HepG2 (cell line): ENCODE measurements around the gene FGFR3. TPM values are rescaled to one million over a fixed set of nuclear protein-coding genes. Genes with fewer than 3 reads are reported as not detected.
A peak's percentile ranks its signal among the peaks of the same experiment; 100 is the strongest.

Experiments
- CEBPG ChIP-seq: IDR thresholded peaks from 2 replicates; pipeline ENCODE4 v1.6.1; 2016
- GATAD1 ChIP-seq: IDR thresholded peaks from 2 replicates; pipeline ENCODE4 v1.6.1; 2016; ENCODE audit warnings: missing genetic modification reagents, missing compliant biosample characterization
- PAX8 ChIP-seq: sonication (generic); formaldehyde crosslinking; IDR thresholded peaks from 2 replicates; pipeline ENCODE4 v1.8.0; 2022; ENCODE audit warnings: mild to moderate bottlenecking, missing genetic modification reagents, borderline replicate concordance
- RERE ChIP-seq: IDR thresholded peaks from 2 replicates; pipeline ENCODE4 v1.6.1; 2016; ENCODE audit warnings: low read depth, missing genetic modification reagents, missing compliant biosample characterization
- ZBED4 ChIP-seq: sonication (generic); formaldehyde crosslinking; IDR thresholded peaks from 2 replicates; pipeline ENCODE4 v1.4.0; 2020; ENCODE audit warnings: missing genetic modification reagents, borderline replicate concordance
- ZNF276 ChIP-seq: sonication (generic); formaldehyde crosslinking; IDR thresholded peaks from 2 replicates; pipeline ENCODE4 v1.4.0; 2020; ENCODE audit warnings: mild to moderate bottlenecking, low read depth, missing genetic modification reagents
- ZNF30 ChIP-seq: sonication (generic); formaldehyde crosslinking; IDR thresholded peaks from 2 replicates; pipeline ENCODE4 v1.5.0; 2020; ENCODE audit warnings: mild to moderate bottlenecking, missing genetic modification reagents
- polyA plus RNA-seq, 8 experiments: library from polyadenylated mRNA; depleted of rRNA in 3 of 8; stranded (reverse) in 7 of 8; unstranded in 1 of 8; fragments of >200 nt; fragmentation: Illumina TruSeq in 4 of 8; extraction: Trizol in 4 of 8; gene quantifications; 2 replicates each; pipeline versions ENCODE4 v1.2.1 to v1.2.3, GENCODE V29; 2011 to 2016; ENCODE audit warnings: low read depth in 4 of 8, missing spikeins in 1 of 8, mixed read lengths in 1 of 8; ENCODE audit not compliant: insufficient read depth in 1 of 8
- total RNA-seq, 5 experiments: library from RNA; depleted of rRNA; stranded (reverse); fragments of >200 nt; fragmentation: Illumina TruSeq; extraction: Trizol; gene quantifications; 2 replicates each; pipeline ENCODE4 v1.2.3, GENCODE V29; 2016; ENCODE audit warnings: low read depth in 1 of 5
- TF ChIP-seq, protein P1 (sequence below), 2 experiments: sonication (generic) in 1 of 2; formaldehyde crosslinking in 1 of 2; IDR thresholded peaks; 2 replicates each; pipeline versions ENCODE4 v1.6.1 to v1.9.0; 2014 to 2022; ENCODE audit warnings: antibody characterized with exemption in 1 of 2, borderline replicate concordance in 1 of 2, inconsistent platforms in 1 of 2, low read depth in 1 of 2, missing genetic modification reagents in 1 of 2

Gene FGFR3
- total and polyA plus RNA-seq, 2 of the 13 experiments (the other 11 are each of a cell fraction or from before 2014, with no cell fraction given): 103 to 109 TPM

DNA sequence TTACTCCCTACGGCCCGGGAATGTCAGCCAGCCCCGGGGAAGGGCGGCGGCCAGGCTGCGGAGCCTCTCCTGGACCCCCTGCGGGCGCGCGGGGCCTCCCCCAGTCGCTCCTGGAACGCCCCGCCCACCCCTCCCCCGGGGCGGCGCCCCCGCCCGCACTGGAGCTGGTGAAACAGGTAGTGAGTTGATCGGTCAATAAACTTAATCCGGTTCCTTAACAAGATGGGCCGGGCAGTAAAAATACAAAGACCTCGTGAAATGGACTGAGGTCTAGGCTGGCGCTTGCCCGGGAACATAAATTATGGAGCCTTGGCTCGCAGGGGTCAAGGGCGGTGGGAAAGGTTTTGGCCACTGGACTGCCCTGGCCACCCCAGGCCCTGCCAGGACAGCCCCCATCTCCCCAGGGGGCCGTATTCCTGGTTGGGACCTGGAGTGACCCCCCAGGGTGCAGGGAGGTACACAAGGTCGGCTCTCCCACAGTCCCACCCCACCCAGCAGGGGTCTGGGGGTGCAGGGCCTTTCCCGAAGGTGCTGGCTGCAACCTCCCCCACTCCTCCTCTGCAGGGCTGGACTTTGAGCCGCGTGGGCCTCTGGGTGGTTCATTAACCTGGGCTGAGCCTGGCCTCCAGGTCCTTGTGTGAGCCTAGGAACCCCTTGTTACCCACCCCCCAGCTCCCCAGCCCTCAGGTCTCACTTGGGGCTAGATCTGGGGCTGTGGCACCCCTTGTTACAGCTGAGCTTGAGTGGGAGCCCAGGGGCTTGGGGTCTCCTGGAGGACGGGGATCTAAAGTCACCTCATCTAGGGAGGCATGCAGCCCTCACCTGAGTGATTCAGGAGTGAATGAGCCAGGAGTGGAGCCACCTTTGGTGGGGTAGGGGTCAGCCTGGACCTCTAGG is 2.5 kb downstream of the FGFR3 start (continued):
- TF ChIP-seq, protein P1, sequence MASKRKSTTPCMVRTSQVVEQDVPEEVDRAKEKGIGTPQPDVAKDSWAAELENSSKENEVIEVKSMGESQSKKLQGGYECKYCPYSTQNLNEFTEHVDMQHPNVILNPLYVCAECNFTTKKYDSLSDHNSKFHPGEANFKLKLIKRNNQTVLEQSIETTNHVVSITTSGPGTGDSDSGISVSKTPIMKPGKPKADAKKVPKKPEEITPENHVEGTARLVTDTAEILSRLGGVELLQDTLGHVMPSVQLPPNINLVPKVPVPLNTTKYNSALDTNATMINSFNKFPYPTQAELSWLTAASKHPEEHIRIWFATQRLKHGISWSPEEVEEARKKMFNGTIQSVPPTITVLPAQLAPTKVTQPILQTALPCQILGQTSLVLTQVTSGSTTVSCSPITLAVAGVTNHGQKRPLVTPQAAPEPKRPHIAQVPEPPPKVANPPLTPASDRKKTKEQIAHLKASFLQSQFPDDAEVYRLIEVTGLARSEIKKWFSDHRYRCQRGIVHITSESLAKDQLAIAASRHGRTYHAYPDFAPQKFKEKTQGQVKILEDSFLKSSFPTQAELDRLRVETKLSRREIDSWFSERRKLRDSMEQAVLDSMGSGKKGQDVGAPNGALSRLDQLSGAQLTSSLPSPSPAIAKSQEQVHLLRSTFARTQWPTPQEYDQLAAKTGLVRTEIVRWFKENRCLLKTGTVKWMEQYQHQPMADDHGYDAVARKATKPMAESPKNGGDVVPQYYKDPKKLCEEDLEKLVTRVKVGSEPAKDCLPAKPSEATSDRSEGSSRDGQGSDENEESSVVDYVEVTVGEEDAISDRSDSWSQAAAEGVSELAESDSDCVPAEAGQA (IDR thresholded peaks at IDR 0.05; ENCODE audit: low read depth): no peak
- TF ChIP-seq, protein P1 (CRISPR knock-in tag; IDR thresholded peaks at IDR 0.05; ENCODE audit: borderline replicate concordance): peak; percentile 61; the same call in 1 of the 2 replicates
- peak; percentile 33; the same call in 1 of the 2 replicates for TF ChIP-seq CEBPG (CRISPR knock-in tag)
- TF ChIP-seq RERE (CRISPR knock-in tag): peak; percentile 49; the same call in 1 of the 2 replicates
- 0 out of 2 replicates have a peak, but pooled peaks have one; percentile 66 for TF ChIP-seq ZNF276 (CRISPR knock-in tag)
- peak; percentile 41; the same call in 1 of the 2 replicates for TF ChIP-seq GATAD1
- no peak for TF ChIP-seq ZNF30 (CRISPR knock-in tag)
- peak; percentile 46; the same call in 1 of the 2 replicates for TF ChIP-seq PAX8
- TF ChIP-seq ZBED4: peak; percentile 58; the same call in 1 of the 2 replicates
